Ascending aorta (tissue), 2 donors: ENCODE data around the gene TMSB10. TPM values are rescaled to one million over a fixed set of nuclear protein-coding genes. Genes with fewer than 3 reads are reported as not detected.
A peak's percentile ranks its signal among the peaks of the same experiment; 100 is the strongest.

Source experiments
- DNase-seq, 2 donors: peaks; one replicate each; pipeline ENCODE4 v3.0.0-alpha.2; 2019; ENCODE audit warnings: low spot score in 2 of 2
- H3K27ac ChIP-seq, 2 donors: fragments of 200-600 bp; sonication (generic); one replicate each; pipeline ENCODE4 v1.5.1; 2016 to 2017; ENCODE audit warnings: mild to moderate bottlenecking in 1 of 2
- H3K27me3 ChIP-seq: fragments of 200-600 bp; sonication (generic); one replicate; pipeline ENCODE4 v1.5.1; 2017
- H3K36me3 ChIP-seq, 2 donors: fragments of 200-600 bp; sonication (generic); one replicate each; pipeline ENCODE4 v1.5.1; 2016
- H3K4me1 ChIP-seq, 2 donors: fragments of 200-600 bp; sonication (generic); one replicate each; pipeline ENCODE4 v1.5.1; 2016 to 2017; ENCODE audit warnings: mild to moderate bottlenecking in 1 of 2
- H3K4me3 ChIP-seq, 2 donors: fragments of 200-600 bp; sonication (generic); one replicate each; pipeline ENCODE4 v1.5.1; 2016 to 2017; ENCODE audit warnings: mild to moderate bottlenecking in 1 of 2
- H3K9me3 ChIP-seq, 2 donors: fragments of 200-600 bp; sonication (generic); one replicate each; pipeline ENCODE4 v1.5.1; 2016
- CTCF ChIP-seq, 3 experiments: fragments of 200-600 bp in 2 of 3; fragments of 450-650 bp in 1 of 3; sonication (generic) in 2 of 3; IDR thresholded peaks; one replicate each; pipeline ENCODE4 v1.5.1; 2016 to 2019; ENCODE audit warnings: antibody characterized with exemption in 3 of 3, mild to moderate bottlenecking in 1 of 3, moderate library complexity in 1 of 3
- intact Hi-C: fragments of 100-400 bp; cut with DNase I; formaldehyde crosslinking; loops from one replicate; pipeline ENCODE4 v1.15.1; 2023
- total RNA-seq: library from RNA; depleted of rRNA; stranded (reverse); fragments of >200 nt; gene quantifications from one replicate; pipeline ENCODE4 v1.1.0, GENCODE V29; 2016

The TMSB10 gene
- total RNA-seq, 1 donor from 2014 or later, result 5,452 TPM

DNA sequence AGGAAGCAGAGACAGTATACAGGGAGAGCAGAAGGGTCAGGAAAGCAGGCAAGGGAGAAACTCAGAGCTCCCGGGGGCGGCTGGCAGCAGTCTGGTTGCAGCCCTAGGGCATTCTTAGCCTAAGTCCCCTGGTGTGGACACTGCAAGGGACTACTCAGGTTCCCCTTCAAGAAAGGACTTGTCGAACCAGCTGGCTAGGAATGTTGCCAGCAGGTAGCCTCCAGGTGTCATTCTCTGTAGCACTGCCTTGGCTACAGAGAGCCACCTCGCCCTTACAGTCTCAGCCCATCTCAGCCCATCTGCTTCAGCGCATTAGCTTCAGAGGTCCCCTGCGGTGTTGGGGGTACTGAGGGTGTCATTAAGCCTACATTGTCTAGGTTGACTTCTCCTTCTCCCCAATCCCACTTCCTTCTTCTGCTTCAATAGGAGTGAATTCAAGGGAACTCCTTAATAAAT lies 11.3 kb upstream of the TMSB10 start:
- H3K27ac ChIP-seq, result no peak overlapping the region
- TF ChIP-seq CTCF (IDR thresholded peaks at IDR 0.05), result no peak
- DNase-seq, result peak in 1 of 2 donors; percentile 60
- intact Hi-C loops, result no loop called here
- no peaks in the 10 kb centered on the region for H3K9me3 ChIP-seq
- no peak overlapping the region for H3K4me3 ChIP-seq
- no peaks in the 10 kb centered on the region for H3K27me3 ChIP-seq
- peaks cover 3 to 5% of the 10 kb centered on the region in 2 donors for H3K4me1 ChIP-seq
- H3K36me3 ChIP-seq, result no peaks in the 10 kb centered on the region

DNA sequence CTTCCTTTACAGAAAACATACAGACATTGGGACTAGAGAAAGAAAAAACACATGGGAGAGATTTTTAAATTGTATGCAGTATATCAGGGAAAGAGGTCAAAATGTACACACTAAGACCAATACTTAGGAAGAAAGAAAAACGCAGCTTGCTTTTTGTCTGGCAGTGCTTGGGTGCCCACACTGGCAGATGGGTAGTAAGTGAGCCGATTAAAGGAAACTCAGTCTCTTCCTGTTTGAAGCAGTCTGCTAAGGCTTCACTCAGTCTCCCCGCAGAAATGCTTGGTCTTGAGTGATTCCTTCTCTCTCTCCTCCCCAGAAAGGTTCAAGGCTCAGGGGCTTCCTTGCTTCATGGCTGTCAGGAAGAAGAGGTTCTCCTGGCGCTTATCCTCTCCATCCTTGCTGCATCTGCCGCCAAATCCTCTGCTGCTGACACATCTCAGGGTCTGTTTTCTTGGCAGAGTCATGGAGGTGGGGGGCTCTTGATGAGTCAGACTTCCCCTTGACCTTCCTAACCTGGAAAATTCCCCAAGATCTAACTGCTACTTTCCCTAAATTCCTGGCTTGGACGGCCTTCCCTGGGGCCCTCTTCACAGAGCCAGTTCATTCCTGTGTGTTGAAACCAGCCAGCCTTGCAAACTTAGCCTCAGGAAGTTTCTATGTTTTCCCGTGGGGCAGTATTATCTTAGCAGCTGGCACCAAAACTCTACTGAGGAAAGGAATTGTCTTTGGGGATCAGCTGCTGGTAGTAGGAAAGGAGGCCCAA lies 10.5 kb upstream of the TMSB10 start:
- no peak for TF ChIP-seq CTCF (IDR thresholded peaks at IDR 0.05)
- no peaks in the 10 kb centered on the region for H3K36me3 ChIP-seq
- no peaks in the 10 kb centered on the region for H3K27me3 ChIP-seq
- H3K4me3 ChIP-seq, result no peak overlapping the region
- intact Hi-C loops, result no loop called here
- H3K27ac ChIP-seq, result peak overlapping the region in 1 of 2 donors; percentile 39
- peaks cover 3 to 5% of the 10 kb centered on the region in 2 donors for H3K4me1 ChIP-seq
- peak in 1 of 2 donors; percentile 60 for DNase-seq
- no peaks in the 10 kb centered on the region for H3K9me3 ChIP-seq

- Histone ChIP-seq H3K27me3 (no peaks in the 10 kb centered on the region), H3K36me3 (no peaks in the 10 kb centered on the region), H3K9me3 (no peaks in the 10 kb centered on the region), H3K4me3 (no peak overlapping the region), H3K4me1 (peaks cover 3 to 5% of the 10 kb centered on the region in 2 donors), H3K27ac (no peak overlapping the region)
- intact Hi-C loops, result no loop called here
- DNase-seq, result peak in 1 of 2 donors; percentile 39
- TF ChIP-seq CTCF (IDR thresholded peaks at IDR 0.05), result no peak
Measured at GRCh38 chr2:84896567-84896966, 8.9 kb upstream of the TMSB10 start.

GRCh38 chr2:84897773-84898172 lies 7.7 kb upstream of the TMSB10 start:
- Histone ChIP-seq H3K27ac (peak overlapping the region; percentile 42 to 43), H3K36me3 (no peaks in the 10 kb centered on the region), H3K4me1 (peaks cover 3 to 5% of the 10 kb centered on the region in 2 donors), H3K9me3 (no peaks in the 10 kb centered on the region), H3K27me3 (no peaks in the 10 kb centered on the region), H3K4me3 (no peak overlapping the region)
- TF ChIP-seq CTCF (IDR thresholded peaks at IDR 0.05), result no peak
- intact Hi-C loops, result no loop called here
- no peak for DNase-seq

DNA sequence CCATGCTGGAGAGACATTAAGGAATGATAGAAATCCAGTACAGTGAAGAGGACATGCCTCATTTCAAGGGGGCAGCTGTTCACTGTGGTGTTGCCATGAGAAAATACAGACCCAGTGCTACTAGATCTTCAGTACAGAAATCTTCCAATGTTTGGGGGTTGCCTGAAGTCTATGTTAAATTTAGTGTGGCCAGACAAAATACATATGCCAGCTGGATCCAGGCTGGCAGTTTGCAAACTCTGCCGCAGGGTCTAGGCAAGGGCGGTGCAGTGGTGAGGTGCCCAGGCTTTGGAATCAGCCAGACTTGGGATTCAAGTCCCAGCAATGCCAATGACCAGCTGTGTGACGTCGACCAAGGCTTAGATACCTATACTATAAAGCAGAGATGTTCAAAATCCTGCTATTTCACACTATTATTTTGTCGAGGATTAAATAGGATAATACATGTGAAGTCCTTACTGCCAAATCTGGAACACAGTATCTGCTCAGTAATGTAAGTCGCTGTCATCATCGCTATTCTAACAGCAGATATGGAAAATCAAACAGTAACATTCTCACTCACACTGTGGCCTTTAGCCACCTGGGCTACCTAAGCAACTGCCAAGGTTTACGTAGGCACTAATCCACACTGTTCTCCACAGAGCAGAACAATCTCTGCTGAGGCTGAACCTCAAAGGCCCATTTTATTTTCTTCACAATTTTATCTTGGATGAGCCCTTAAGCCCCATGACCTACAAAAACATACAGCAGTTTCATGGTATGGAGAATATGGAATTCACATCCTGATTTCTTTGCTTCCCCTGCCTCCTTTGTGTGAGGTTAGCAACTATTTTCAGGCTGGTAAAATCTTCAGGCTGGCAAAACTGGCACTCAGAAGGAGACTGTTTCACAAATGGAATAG lies 5.9 kb upstream of the TMSB10 start:
- H3K27me3 ChIP-seq, result no peaks in the 10 kb centered on the region
- H3K9me3 ChIP-seq, result no peaks in the 10 kb centered on the region
- TF ChIP-seq CTCF (IDR thresholded peaks at IDR 0.05), result no peak
- intact Hi-C loops, result no loop called here
- DNase-seq, result peak in 1 of 2 donors; percentile 18
- H3K4me1 ChIP-seq, result peaks cover 5 to 9% of the 10 kb centered on the region in 2 donors
- no peak overlapping the region for H3K4me3 ChIP-seq
- H3K36me3 ChIP-seq, result no peaks in the 10 kb centered on the region
- H3K27ac ChIP-seq, result no peak overlapping the region
